Sciatic nerve (tissue), 2 donors: ENCODE results near the gene ITIH1. TPM values are rescaled to one million over a fixed set of nuclear protein-coding genes. Genes with fewer than 3 reads are reported as not detected.
"Not testable (repeated sequence)": the region's sequence is repeated elsewhere in the genome, so short reads cannot be mapped to it uniquely, and the experiment has no call there.

Source experiments
- ATAC-seq: fragments of 200-7000 bp; cut with Tn5 transposase; one replicate; pipeline ENCODE4 v1.9.1; 2020; ENCODE audit warnings: mild to moderate bottlenecking, moderate library complexity
- DNase-seq: peaks from one replicate; pipeline ENCODE4 v3.0.0-alpha.2; 2020; ENCODE audit warnings: low spot score
- intact Hi-C: fragments of 100-400 bp; cut with DNase I; formaldehyde crosslinking; loops from one replicate; pipeline ENCODE4 v1.14.2; 2022
- total RNA-seq: library from RNA; stranded (reverse); fragmentation: NEBNext Ultra II Directional; extraction: Animal tissue kit (Norgen Biotek cat#: 25700); gene quantifications from one replicate; pipeline ENCODE4 v1.2.1, GENCODE V29; 2021
- donor health status: DM: no; HTN: no; CAD: no.
- donor health status: DM: no; HTN: no; CAD: no.

The ITIH1 gene, protein sequence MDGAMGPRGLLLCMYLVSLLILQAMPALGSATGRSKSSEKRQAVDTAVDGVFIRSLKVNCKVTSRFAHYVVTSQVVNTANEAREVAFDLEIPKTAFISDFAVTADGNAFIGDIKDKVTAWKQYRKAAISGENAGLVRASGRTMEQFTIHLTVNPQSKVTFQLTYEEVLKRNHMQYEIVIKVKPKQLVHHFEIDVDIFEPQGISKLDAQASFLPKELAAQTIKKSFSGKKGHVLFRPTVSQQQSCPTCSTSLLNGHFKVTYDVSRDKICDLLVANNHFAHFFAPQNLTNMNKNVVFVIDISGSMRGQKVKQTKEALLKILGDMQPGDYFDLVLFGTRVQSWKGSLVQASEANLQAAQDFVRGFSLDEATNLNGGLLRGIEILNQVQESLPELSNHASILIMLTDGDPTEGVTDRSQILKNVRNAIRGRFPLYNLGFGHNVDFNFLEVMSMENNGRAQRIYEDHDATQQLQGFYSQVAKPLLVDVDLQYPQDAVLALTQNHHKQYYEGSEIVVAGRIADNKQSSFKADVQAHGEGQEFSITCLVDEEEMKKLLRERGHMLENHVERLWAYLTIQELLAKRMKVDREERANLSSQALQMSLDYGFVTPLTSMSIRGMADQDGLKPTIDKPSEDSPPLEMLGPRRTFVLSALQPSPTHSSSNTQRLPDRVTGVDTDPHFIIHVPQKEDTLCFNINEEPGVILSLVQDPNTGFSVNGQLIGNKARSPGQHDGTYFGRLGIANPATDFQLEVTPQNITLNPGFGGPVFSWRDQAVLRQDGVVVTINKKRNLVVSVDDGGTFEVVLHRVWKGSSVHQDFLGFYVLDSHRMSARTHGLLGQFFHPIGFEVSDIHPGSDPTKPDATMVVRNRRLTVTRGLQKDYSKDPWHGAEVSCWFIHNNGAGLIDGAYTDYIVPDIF
- total RNA-seq = not detected

DNA sequence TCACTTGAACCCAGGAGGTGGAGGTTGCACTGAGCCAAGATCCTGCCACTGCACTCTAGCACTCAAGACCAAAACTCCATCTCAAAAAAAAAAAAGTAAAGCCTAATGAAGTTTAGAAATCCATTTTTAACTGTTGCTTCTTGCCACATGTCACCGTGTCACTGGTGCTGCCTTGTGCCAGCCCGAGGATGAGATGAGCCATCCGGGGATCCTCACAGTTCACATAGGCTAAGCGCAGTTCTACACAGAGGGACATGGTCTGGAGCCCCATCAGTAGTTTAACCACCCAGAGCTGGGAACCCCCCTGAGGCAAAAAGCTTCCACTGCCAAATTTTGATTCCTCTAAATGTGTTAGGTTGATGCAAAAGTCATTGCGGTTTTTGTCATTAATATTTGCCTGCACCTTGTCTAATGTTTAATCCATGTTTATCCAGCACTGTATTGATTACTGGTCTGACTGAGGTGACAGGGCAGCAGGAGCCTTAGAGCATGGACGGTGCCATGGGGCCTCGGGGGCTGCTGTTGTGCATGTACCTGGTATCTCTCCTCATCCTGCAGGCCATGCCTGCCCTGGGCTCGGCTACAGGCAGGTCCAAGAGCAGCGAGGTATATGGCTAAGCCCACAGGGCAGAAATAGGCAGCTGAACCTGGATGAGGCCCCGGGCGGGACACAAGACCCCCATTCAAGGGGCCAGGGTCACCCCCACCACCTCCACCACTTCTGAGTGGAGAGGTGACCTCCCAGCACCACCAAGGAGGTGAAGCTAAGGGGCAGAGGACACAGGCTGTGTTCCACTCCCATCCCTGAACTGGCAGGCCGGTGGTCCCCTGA, at the start of gene ITIH1:
ITIH1 (plus strand) TSS at position 473 of the 832 bp plus-strand sequence; CDS start at position 490, 17 bp downstream.
- intact Hi-C loops = no loop called here
- no peak for ATAC-seq

DNA sequence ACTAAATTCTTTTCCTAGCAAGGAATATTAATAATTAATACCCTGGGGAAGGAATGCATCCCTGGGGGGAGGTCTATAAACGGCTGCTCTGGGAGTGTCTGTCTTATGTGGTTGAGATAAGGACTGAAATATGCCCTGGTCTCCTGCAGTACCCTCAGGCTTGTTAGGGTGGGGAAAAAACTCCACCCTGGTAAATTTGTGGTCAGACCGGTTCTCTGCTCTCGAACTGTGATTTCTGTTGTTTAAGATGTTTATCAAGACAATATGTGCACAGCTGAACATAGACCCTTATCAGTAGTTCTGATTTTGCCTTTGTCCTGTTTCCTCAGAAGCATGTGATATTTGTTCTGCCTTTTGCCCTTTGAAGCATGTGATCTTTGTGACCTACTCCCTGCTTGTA, 48.6 kb upstream of the ITIH1 start:
- ATAC-seq, DNase-seq, intact Hi-C loops: not testable (repeated sequence)

More for the DNA sequence above, at the start of gene ITIH1:
- DNase-seq = no peak

DNA sequence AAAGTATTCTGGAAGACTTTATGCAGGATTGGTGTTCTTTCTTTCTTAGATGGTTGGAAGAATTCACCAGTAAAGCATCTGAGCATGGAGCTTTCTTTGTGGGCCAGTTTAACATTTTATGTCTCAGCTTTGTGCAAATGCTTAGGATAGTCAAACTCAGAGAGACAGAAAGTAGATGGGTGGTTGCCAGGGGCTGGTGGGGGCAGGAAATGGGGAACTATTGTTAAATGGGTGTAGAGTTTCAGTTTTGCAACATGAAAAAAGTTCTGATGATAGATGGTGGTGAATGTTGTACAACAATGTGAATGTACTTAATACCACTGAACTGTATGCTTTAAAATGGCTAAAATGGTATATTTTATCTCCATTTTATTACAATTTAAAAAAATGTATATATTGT, 46.7 kb upstream of the ITIH1 start:
- intact Hi-C loops = no loop called here
- ATAC-seq (no peak), DNase-seq (no peak)

DNA sequence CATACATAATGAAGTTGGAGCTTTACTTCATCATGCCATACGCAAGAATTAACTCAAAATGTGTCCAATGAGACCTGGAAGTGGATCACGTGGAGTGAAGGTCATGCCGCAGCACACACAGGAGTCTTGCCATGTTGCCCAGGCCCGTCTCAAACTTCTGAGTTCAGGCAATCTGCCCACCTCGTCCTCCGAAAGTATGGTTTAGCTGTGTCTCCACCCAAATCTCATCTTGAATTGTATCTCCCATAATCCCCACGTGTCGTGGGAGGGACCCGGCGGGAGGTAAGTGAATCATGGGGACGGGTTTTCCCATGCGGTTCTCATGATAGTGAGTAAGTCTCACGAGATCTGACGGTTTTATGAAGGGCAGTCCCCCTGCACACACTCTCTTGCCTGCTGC, 45.8 kb upstream of the ITIH1 start:
- ATAC-seq (no peak), DNase-seq (no peak)
- intact Hi-C loops = no loop called here

DNA sequence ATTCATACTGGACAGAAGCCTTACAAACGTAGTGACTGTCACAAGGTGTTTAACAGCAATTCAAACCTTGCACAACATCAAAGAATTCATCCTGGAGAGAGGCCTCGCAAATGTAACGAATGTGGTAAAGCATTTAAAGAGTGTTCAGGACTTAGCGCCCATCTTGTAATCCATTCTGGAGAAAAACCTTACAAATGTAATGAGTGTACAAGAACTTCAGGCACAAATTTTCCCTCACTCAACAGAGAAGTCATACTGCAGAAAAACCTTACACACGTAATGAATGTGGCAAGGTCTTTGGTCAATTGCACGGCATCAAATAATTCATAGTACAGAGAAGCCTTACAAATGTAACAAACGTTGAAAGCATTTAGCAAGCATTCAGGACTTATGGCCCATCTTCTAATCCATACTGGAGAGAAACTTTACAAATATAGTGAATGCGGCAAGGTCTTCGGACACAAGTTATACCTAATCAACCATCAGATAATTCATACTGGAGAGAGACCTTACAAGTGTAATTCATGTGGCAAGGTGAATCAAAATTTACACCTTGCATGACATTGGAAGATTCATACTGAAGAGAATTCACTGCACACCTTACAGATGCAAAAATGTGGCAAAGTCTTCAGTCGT, 44.0 kb upstream of the ITIH1 start:
- ATAC-seq (no peak), DNase-seq (no peak)
- intact Hi-C loops = no loop called here

DNA sequence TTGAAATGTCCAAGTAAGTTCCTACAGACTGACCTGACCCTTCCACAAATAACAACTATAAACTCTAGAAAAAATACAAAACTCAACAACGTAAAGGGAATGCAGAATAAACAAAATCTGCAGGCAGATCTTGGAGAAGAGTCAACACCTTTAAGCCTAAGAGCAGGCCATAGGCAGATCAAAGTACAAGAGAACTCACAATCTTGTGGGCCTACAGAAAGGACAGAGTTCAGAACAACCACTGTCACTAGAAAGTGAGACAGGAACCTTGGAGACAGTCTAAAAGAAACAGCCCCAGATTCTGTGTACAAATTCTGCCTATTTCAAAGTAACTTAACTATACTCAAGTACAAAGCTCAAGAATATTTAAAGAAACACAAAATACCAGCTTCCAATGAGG, 37.7 kb upstream of the ITIH1 start:
- intact Hi-C loops = no loop called here

DNA sequence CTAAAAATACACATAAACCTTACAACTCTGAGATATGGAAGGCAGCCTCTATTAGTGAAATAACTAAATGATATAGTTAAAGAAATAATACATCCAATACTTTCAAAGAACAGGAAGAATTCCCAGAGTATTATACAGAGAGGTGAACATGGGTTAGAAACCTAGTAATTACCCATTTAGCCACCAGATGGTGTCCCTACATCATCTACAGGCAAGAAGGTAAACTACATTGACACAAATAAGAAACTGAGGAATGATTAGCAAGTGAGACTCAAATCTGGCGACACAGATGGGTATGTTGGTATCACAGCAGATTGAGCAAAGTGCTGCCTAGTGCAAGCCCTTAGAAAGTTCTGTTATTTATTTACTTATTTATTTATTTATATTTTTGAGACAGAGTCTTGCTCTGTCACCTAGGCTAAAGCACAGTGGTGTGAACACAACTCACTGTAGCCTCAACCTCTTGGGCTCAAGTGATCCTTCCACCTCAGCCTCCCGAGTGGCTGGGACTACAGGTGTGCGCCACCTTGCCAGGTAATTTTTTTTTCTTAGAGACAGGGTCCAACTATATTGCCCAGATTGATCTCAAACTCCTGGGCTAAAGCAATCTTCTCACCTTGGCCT, 34.9 kb upstream of the ITIH1 start:
- DNase-seq (no peak), ATAC-seq (no peak)
- intact Hi-C loops = no loop called here

More for the DNA sequence above, 37.7 kb upstream of the ITIH1 start:
- ATAC-seq = no peak
- no peak for DNase-seq

DNA sequence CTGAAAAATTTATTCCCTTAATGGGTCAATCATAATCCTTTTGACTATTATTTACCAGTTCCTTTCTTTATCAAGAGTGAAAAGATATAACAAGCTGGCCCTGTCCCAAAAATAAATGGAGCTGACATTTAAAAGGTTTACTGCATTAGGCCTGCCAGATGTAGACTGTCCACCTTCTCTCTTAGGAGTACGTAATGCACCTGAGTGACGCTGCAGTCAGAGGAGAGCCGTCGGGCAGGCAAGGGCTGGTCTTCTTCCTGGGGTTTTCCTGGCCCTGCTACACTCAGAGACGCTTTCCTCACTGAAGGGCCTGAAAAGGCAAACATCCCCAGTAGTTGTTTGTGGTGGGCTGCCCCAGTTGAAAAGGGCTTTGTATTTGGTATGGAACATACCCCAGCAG, 34.2 kb upstream of the ITIH1 start:
- no peak for DNase-seq
- intact Hi-C loops = no loop called here
- ATAC-seq = no peak

DNA sequence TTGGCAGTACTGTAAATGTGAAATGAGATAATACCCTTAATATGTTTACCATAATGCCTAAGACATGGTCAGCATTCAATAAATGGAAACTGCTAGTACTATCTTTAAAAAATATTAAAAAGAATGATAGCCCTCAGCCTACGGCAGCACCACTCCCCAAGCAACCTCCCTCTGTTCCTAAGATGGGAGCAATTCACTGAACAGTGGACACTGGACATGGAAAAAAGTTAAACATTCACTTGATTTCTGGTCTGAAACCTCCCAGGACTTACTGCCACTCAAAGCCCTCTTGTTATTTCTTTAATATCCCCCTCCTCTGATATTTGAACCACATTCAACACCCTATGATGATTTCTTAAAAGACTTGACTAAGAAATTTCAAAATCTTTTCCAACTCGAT, 33.7 kb upstream of the ITIH1 start:
- ATAC-seq (no peak), DNase-seq (no peak)
- intact Hi-C loops = no loop called here

DNA sequence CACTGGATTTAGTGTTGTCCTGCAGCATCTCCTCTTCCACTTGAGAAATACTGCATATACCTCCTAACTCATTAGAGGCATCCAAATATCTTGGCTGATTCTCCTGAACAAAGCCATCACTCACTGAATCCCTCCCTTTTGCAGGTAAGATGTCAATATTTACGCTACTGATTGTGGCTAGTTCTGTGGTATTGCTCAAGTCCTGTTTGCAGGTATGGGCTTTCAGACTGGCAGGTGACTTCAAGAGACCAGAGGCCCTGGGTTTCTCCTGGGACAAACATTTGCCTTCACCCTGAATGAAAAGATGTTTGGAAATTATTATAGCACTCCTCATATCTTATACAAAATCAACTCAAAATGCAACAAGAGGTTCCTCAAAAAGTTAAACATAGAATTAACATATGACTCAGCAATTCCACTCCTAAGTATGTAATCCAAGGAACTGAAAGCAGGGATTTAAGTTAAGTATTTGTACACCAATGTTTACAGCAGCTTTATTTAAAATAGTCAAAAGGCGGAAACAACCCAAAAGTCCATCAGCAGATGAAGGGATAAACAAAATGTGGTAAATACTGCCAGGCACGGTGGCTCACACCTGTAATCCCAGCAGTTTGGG, 25.2 kb upstream of the ITIH1 start:
- DNase-seq (no peak), ATAC-seq (no peak)
- intact Hi-C loops = no loop called here

DNA sequence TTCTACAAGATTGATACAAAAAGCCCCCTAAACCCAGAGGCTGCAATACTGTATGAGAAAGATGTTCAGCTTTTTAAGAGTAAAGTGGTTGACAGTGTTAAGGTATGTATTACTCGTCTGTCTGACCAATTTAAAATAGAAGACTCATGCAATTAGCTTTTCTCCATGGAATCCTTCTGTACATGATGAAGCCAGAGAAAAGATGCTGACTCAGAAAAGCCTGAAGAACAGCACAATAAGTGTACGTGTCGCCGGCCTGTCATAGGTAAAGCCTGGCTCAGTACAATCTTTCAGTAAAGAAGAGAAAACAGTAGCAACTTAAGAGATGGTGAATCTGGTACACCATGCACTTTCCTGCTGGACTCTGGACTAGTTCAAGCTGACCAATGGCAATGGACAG, 23.0 kb upstream of the ITIH1 start:
- intact Hi-C loops = no loop called here
- DNase-seq = no peak
- ATAC-seq = no peak

DNA sequence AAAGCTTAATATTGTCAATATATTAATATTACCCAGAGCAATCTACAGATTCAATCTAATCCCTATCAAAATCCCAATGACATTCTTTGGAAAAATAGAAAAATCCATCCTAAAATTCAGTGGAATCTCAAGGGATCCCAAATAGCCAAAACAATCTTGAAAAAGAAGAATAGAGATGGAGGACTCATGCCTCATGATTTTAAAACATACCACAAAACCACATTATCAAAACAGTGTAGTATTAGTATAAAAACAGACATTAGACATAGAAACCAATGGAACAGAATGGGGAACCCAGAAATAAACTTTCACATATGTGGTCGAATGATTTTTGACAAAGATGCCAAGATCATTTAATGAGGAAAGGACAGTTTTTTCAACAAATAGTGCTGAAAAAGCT, 21.3 kb upstream of the ITIH1 start:
- ATAC-seq (no peak), DNase-seq (no peak)
- intact Hi-C loops = no loop called here

DNA sequence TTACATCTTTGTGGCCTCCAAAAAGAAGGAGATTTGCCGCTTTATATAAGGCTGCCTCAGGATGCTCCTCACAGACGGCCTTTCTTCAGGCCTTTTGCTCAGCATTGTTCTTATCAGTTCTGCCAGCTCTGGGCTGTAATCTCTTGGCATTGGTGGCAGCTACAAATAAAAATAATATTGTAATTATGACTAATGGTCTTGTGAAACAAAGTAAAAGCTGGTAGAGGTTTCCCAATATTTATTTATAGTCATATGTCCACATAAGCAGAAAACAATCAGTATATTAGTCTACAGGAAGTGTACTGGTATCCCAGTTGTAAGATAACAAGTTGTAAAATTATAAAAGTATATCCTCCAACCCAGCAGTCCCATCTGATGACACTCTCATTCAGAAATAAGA, 13.9 kb upstream of the ITIH1 start:
- DNase-seq (no peak), ATAC-seq (no peak)
- intact Hi-C loops = no loop called here

DNA sequence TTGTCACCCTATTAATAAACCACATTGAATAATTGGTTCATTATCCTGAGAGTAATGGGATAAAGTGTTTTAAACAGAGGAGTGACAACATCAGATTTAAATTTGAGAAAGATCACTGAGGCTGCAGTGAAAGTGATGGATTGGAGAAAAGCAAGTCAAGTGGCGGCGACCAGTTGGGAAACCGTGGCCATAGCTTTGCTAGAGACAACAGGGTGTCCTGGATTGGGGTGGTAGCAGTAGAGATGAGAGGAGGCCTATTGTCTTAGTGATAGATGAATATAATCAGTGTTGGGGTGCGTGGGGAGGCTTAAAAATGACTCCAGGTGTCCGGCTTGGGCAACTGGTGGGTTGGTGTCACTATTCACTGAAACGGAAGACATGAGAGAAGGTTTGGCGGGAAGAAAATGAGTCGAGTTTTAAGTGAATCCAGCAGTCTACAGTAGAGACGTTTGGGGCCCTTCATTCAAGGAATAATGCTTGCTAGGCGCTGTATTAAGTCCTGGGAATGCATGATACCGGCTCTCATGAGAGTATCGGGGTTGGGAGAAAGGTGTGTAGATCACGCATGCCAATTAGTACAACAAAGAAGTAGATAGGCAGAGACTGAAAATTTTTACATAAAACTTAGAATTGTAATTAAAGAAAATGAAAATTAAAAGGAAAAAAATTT, 7.5 kb upstream of the ITIH1 start:
- intact Hi-C loops = no loop called here
- no peak for DNase-seq
- ATAC-seq = no peak

DNA sequence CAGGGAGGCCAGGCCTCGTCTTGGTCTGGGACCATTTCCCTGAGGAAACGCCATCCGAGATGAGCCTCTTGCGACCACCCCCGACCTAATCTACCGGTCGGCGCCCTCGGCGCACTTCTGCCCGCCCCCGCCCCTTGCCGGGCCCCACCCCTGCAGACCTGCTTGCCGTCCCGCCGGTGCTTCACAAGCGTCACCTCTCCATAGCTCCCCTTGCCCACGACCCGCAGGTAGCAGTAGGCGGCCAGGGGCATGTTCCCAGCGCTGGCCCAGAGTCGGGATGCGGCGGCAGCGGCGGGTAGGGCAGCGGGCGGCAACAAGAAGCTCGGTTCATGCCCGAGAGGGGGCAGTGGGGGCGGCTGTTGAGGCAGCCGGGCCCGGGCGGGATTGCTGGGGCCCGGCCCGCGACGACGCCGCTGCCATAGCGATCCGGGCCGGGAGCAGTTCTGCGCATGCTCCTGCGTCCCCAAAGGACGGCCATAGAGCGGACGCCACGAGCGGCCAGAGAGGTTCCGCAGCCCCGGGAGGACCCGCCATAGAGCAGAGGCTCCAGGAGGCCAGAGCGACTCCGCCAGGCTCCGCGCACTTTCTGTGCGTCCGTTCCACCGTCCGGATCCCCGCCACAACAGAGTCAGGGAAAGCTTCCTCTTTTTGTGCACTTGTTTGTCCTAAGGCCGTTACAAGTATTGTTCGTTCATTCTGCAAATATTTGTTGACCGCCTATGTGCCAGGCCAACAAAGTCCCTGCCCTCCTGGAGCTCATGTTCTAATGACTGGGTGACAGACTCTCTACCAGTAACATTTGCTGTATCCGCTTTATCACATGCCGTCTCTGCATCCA, 6.7 kb upstream of the ITIH1 start, which contains the start of gene NEK4:
NEK4 (minus strand) TSS at position 445 of the 838 bp plus-strand sequence; CDS start at position 251, 194 bp downstream.
- intact Hi-C loops = no loop called here
- ATAC-seq = peak; percentile 99

DNA sequence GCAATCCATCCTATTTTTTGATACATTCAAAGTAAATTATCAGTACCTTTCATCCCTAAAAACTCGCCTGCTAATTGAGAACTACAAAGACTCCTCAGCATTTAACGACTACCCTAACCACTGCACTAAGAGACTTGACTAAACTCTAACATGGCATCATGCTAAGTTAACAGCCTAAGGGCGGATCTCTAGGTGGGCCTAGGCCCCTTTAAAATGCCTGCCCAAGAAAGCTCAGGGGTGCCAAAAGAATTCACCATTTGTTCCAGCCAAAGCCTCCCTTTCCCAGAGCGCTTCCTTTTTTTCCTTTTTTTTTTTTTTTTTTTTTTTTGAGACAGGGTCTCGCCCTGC, 6.1 kb upstream of the ITIH1 start:
- intact Hi-C loops = no loop called here
- DNase-seq (no peak), ATAC-seq (peak; percentile 46)

More for the DNA sequence above, 6.7 kb upstream of the ITIH1 start, which contains the start of gene NEK4:
- DNase-seq = peak; percentile 95
